DOHH2 (cell line): Measurements from ENCODE around the gene USP49.

Experiments
- H3F3A ChIP-seq: fragments of 200-600 bp; sonication (generic), shearing (Covaris generic); 2 replicates; pipeline ENCODE4 v1.6.0; 2016; ENCODE audit warnings: antibody characterized with exemption, mild to moderate bottlenecking; ENCODE audit not compliant: control insufficient read depth, insufficient read depth
- H3K27ac ChIP-seq: fragments of 200-600 bp; sonication (generic); 2 replicates; pipeline ENCODE4 v1.5.1; 2014; ENCODE audit warnings: low read depth, mild to moderate bottlenecking, low read length, moderate library complexity
- H3K27me3 ChIP-seq: fragments of 200-600 bp; sonication (generic); 2 replicates; pipeline ENCODE4 v1.6.1; 2014; ENCODE audit warnings: mild to moderate bottlenecking, low read length, mixed read lengths; ENCODE audit not compliant: control insufficient read depth
- H3K36me3 ChIP-seq: fragments of 200-600 bp; sonication (generic); 2 replicates; pipeline ENCODE4 v1.6.1; 2014; ENCODE audit warnings: mild to moderate bottlenecking, low read length, moderate library complexity, mixed read lengths; ENCODE audit not compliant: control insufficient read depth
- H3K4me1 ChIP-seq: fragments of 200-600 bp; sonication (generic); 2 replicates; pipeline ENCODE4 v1.6.1; 2014; ENCODE audit warnings: mild to moderate bottlenecking, low read length, mixed read lengths; ENCODE audit not compliant: control insufficient read depth
- H3K4me2 ChIP-seq: fragments of 200-600 bp; sonication (generic); 2 replicates; pipeline ENCODE4 v1.6.0; 2014; ENCODE audit warnings: mild to moderate bottlenecking, low read length, moderate library complexity
- H3K4me3 ChIP-seq: fragments of 200-600 bp; sonication (generic); 2 replicates; pipeline ENCODE4 v1.5.1; 2014; ENCODE audit warnings: mild to moderate bottlenecking, low read length, mixed read lengths
- H3K79me2 ChIP-seq: fragments of 200-600 bp; sonication (generic); 2 replicates; pipeline ENCODE4 v1.6.1; 2014; ENCODE audit warnings: mild to moderate bottlenecking, low read length, mixed read lengths; ENCODE audit not compliant: control insufficient read depth
- H3K9me2 ChIP-seq: fragments of 200-600 bp; sonication (generic); replicated peaks from 2 replicates; pipeline ENCODE4 v1.6.1; 2014; ENCODE audit warnings: mild to moderate bottlenecking, low read length, mixed read lengths; ENCODE audit not compliant: control insufficient read depth
- H3K9me3 ChIP-seq: fragments of 200-600 bp; sonication (generic); 2 replicates; pipeline ENCODE4 v1.6.1; 2014; ENCODE audit warnings: antibody characterized with exemption, low read length, mixed read lengths; ENCODE audit not compliant: control insufficient read depth, insufficient read depth
- H4K20me1 ChIP-seq: fragments of 200-600 bp; sonication (generic); 2 replicates; pipeline ENCODE4 v1.6.0; 2014; ENCODE audit warnings: low read depth, mild to moderate bottlenecking, antibody characterized with exemption, low read length, moderate library complexity; ENCODE audit not compliant: control insufficient read depth, insufficient read depth
- EZH2phosphoT487 ChIP-seq: fragments of 200-600 bp; sonication (generic); IDR thresholded peaks from 2 replicates; pipeline ENCODE4 v1.6.1; 2017; ENCODE audit warnings: borderline replicate concordance, mild to moderate bottlenecking, antibody characterized with exemption, low read length, moderate library complexity, mixed read lengths
- TF ChIP-seq, protein P1 (sequence below): fragments of 200-600 bp; sonication (generic); IDR thresholded peaks from one replicate; pipeline ENCODE4 v1.5.1; 2014; ENCODE audit warnings: antibody characterized with exemption, mild to moderate bottlenecking, low read depth, low read length; ENCODE audit not compliant: poor library complexity, severe bottlenecking

USP49 gene

DNA sequence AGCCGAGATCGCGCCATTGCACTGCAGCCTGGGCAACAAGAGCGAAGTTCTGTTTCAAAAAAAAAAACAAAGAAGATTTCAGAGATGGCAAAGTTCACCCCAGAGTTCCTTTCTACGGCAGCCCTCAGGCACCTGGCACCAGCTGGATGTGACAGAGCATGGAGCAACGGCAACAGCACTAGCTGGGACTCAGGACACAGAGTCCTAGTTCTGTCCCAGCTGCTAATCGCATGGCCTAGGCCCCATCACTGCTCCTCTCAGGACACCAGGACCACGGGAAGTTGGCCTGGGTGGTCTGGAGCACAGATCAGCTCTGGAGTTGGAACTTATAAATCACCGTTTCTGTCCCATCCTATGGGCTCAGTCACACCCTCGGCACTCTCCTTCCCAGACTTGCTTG, 149.1 kb downstream of the USP49 start:
- H3K9me2 ChIP-seq: no peaks in the 10 kb centered on the region
- no peaks in the 10 kb centered on the region for H3K4me1 ChIP-seq
- H4K20me1 ChIP-seq: no peaks in the 10 kb centered on the region
- H3K4me3 ChIP-seq: no peak overlapping the region
- no peaks in the 10 kb centered on the region for H3K36me3 ChIP-seq
- H3F3A ChIP-seq: no peaks in the 10 kb centered on the region
- TF ChIP-seq, protein P1, sequence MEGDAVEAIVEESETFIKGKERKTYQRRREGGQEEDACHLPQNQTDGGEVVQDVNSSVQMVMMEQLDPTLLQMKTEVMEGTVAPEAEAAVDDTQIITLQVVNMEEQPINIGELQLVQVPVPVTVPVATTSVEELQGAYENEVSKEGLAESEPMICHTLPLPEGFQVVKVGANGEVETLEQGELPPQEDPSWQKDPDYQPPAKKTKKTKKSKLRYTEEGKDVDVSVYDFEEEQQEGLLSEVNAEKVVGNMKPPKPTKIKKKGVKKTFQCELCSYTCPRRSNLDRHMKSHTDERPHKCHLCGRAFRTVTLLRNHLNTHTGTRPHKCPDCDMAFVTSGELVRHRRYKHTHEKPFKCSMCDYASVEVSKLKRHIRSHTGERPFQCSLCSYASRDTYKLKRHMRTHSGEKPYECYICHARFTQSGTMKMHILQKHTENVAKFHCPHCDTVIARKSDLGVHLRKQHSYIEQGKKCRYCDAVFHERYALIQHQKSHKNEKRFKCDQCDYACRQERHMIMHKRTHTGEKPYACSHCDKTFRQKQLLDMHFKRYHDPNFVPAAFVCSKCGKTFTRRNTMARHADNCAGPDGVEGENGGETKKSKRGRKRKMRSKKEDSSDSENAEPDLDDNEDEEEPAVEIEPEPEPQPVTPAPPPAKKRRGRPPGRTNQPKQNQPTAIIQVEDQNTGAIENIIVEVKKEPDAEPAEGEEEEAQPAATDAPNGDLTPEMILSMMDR: no peak
- no peak for TF ChIP-seq EZH2phosphoT487
- H3K79me2 ChIP-seq: no peaks in the 10 kb centered on the region
- peaks cover 4% of the 10 kb centered on the region; the same call in 1 of the 2 replicates for H3K27me3 ChIP-seq
- H3K9me3 ChIP-seq: no peaks in the 10 kb centered on the region
- no peak overlapping the region for H3K27ac ChIP-seq
- H3K4me2 ChIP-seq: no peak overlapping the region

DNA sequence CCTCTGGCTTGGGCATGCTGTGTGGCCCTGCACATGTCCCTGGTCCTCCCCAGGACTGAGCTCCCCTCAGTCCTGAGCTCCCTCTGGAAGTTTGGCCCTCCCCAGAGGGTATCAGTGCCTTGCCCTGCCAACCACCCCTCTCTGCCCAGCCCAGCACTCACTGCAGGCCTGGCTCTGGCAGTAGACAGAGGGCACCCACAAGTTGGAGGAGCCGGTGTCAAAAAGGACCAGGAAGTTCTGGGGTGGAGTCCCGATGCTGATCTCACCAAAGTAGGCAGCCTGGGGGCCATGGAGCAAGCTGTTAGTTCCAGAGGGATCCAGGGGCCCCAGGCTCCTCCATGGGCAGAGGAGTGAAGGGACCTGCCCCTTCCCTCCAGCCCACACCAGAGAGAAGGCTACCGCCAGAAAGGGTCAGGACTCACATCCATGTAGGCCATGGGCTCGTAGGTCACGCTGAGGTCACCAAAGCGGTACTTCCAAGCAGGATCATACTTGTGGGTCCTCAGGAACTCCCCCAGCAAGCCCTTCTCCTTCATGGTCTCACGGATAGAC, 150.9 kb downstream of the USP49 start:
- no peak overlapping the region for H3K27ac ChIP-seq
- H3K4me3 ChIP-seq: no peak overlapping the region
- H3K9me3 ChIP-seq: no peaks in the 10 kb centered on the region
- H3K4me2 ChIP-seq: no peak overlapping the region
- peaks cover 6% of the 10 kb centered on the region; the same call in 1 of the 2 replicates for H3K27me3 ChIP-seq
- H4K20me1 ChIP-seq: no peaks in the 10 kb centered on the region
- H3K4me1 ChIP-seq: no peaks in the 10 kb centered on the region
- H3K36me3 ChIP-seq: no peaks in the 10 kb centered on the region
- no peaks in the 10 kb centered on the region for H3K9me2 ChIP-seq
- H3K79me2 ChIP-seq: no peaks in the 10 kb centered on the region
- H3F3A ChIP-seq: no peaks in the 10 kb centered on the region
- TF ChIP-seq, protein P1: no peak
- TF ChIP-seq EZH2phosphoT487: no peak

DNA sequence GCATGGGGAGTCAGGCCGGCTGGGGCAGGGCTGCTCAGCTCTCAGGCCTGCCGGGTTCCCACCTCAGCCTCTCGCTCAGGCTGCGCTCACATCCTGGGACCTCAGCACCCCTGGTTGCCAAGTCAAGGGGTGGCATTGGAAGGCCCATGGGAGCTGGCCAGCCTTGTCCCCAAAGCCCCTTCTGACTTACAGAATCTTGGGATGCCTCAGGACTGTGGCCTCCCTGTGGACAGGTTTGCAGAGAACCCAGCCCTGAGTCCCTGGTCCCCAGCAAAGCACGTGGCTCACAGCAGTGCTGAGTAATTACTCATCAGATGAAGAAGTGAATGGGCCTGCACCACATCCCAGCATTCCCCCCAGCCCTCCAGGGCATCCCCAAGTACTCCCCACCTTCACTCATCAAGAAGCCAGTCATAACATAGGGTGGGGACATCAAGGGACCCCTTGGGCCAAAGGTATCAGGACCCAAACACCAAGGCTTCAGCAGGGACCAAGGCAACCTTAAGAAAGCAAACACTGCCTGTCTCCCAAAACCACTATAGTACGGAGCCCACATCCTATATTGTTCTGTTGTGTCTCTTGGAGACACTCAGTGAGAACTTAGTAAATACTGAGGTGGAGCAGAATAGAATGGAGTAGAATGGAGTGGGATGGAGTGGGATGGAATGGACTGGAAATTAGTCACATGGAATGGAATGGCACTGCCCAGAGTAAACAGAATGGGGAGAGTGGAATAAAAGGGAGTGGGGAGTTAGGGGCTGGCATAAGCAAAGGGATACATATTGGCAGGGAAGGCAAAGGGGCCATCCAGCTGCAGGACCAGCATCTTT, 151.6 kb downstream of the USP49 start:
- H3K4me1 ChIP-seq: no peaks in the 10 kb centered on the region
- no peaks in the 10 kb centered on the region for H3K79me2 ChIP-seq
- no peak overlapping the region for H3K4me2 ChIP-seq
- H3K9me3 ChIP-seq: no peaks in the 10 kb centered on the region
- H3K27ac ChIP-seq: no peak overlapping the region
- no peaks in the 10 kb centered on the region for H3K36me3 ChIP-seq
- peaks cover 6% of the 10 kb centered on the region; the same call in 1 of the 2 replicates for H3K27me3 ChIP-seq
- no peak for TF ChIP-seq EZH2phosphoT487
- TF ChIP-seq, protein P1: no peak
- no peaks in the 10 kb centered on the region for H4K20me1 ChIP-seq
- no peaks in the 10 kb centered on the region for H3F3A ChIP-seq
- no peaks in the 10 kb centered on the region for H3K9me2 ChIP-seq
- no peak overlapping the region for H3K4me3 ChIP-seq
